H7 (cell line): Measurements from ENCODE around the gene MMD. TPM values are rescaled to one million over a fixed set of nuclear protein-coding genes. Genes with fewer than 3 reads are reported as not detected.
"Not testable (repeated sequence)": the region's sequence is repeated elsewhere in the genome, so short reads cannot be mapped to it uniquely, and the experiment has no call there.

ENCODE experiments used
- DNase-seq: peaks from one replicate; pipeline ENCODE4 v3.0.0; 2012
- H3K27me3 ChIP-seq: 2 replicates; pipeline ENCODE4 v1.6.0; 2011; ENCODE audit warnings: mild to moderate bottlenecking, low read length; ENCODE audit not compliant: control insufficient read depth, insufficient read depth
- H3K36me3 ChIP-seq: replicated peaks from 2 replicates; pipeline ENCODE4 v1.5.1; 2011; ENCODE audit warnings: low read length; ENCODE audit not compliant: control insufficient read depth, insufficient read depth
- H3K4me3 ChIP-seq: 2 replicates; pipeline ENCODE4 v1.5.1; 2011; ENCODE audit warnings: low read depth, mild to moderate bottlenecking, control low read depth, low read length, moderate library complexity; ENCODE audit not compliant: insufficient read depth
- total RNA-seq: library from RNA; depleted of rRNA; stranded (reverse); fragments of >200 nt; shearing (Covaris generic); gene quantifications from 2 replicates; pipeline ENCODE4 v1.2.3, GENCODE V29; 2014

The MMD gene
- total RNA-seq, 1 experiment from 2014 or later = 57.0 TPM

GRCh38 chr17:55451203-55451641 lies 29.6 kb upstream of the MMD start:
- Histone ChIP-seq H3K4me3 (no peak overlapping the region), H3K36me3 (no peaks in the 10 kb centered on the region), H3K27me3 (no peaks in the 10 kb centered on the region)
- DNase-seq = no peak

- no peak for DNase-seq
- no peaks in the 10 kb centered on the region for H3K36me3 ChIP-seq
- H3K27me3 ChIP-seq = no peaks in the 10 kb centered on the region
- H3K4me3 ChIP-seq = no peak overlapping the region
These were observed 28.7 kb upstream of the MMD start for GRCh38 chr17:55450232-55450825.

DNA sequence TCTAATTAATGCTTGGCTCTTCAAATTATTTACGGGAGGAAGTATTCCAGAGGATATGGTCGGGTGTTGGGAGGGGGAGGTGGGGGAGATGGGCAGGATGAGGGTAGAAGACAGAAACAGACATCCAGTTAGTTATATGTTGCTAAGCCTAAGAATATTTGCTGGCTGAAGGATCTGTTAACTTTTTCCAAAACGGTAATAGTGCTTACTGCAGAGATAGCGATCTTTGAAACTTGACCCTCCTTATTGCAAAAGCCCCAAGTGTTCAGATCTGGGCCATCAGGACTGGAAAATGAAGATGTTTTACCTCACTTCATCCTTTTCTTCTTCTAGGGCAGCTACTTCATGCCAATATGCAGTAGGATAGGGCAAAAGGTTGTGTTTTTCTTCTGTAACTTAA lies 27.0 kb upstream of the MMD start:
- Histone ChIP-seq H3K36me3 (no peaks in the 10 kb centered on the region), H3K4me3 (no peak overlapping the region), H3K27me3 (no peaks in the 10 kb centered on the region)
- no peak for DNase-seq

- Histone ChIP-seq H3K36me3 (no peaks in the 10 kb centered on the region), H3K27me3 (no peaks in the 10 kb centered on the region), H3K4me3 (no peak overlapping the region)
- no peak for DNase-seq
These were observed 25.1 kb upstream of the MMD start for GRCh38 chr17:55446581-55447205.

DNA sequence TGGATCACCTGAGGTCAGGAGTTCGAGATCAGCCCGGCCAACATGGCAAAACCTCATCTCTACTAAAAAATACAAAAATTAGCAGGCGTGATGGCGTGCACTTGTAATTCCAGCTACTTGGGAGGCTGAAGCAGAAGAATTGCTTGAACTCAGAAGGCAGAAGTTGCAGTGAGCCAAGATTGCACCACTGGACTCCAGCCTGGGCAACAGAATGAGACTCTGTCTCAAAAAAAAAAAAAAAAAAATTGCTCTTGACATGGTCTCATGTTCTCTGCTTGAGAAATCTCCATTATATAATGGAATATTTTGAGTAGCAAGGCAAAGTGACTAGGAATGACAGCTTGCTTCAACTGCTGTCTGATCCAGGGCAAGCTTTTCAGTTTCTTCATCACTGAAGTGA lies 24.4 kb upstream of the MMD start:
- H3K4me3 ChIP-seq, H3K36me3 ChIP-seq, H3K27me3 ChIP-seq, DNase-seq: not testable (repeated sequence)

DNA sequence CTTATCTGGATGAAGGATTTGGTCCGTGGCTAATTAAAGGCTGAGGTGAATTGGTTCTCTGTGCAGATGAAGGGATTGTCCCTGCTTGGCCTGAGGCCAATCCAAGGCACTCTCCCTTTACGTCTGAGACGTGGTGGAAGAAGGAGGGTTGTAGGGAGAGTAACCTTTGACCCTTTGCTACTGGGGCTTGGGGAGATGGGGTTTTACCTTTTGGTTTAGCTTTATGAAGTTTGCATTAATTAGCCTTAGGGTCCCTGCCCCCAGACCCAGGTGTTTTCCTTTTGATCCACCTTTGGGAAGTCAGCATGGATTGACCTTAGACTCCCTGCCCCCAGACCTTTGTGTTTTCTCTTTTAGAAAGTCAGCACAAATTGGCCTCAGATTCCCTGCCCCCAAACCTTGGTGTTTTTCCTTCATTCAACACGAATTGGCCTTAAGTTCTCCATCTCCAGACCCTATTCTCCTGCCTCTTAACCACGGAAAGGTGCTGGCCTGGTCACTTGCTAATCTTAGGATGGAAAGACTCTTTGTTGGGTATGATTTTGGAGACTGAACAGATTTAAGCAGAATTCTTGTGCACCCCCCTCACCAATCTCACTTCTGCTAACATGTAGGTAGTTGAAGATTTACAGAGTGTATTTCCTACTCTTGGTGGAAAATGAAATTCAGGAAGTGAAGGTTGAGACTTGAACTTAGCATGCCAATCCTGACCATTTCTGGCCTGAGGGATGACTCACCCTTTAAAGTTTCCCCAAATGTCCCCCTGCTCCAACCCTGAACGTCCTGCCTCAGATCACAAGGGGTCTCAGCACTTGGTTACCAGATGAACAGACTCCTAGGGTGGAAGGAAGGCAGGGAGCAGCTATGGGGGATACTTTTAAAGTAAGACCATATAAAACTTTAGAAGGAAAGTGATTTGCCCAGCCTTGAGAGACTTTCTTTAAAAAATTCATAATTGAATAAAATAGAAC lies 23.1 kb upstream of the MMD start:
- no peaks in the 10 kb centered on the region for H3K36me3 ChIP-seq
- no peaks in the 10 kb centered on the region for H3K27me3 ChIP-seq
- DNase-seq = no peak
- H3K4me3 ChIP-seq = no peak overlapping the region

DNA sequence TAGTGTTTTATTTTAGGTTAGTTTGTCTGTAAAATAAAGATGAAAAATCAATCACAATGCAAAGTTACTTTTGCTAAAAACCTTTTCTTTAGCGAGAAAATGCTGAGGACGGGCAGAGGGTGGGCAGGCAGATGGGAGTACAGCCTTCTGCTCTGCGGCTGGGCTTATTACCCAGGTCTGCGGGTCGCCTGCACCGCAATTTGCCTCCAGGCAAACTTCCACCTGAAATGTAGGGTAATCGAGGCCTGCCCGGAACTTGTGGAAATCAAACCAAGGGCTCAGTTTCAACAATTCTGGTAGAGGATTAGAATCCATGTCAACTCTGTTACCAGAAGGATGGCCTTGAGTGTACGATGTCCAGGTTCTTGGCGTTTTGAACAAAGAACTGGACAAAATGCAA lies 22.3 kb upstream of the MMD start:
- Histone ChIP-seq H3K36me3 (no peaks in the 10 kb centered on the region), H3K27me3 (no peaks in the 10 kb centered on the region), H3K4me3 (no peak overlapping the region)
- no peak for DNase-seq

DNA sequence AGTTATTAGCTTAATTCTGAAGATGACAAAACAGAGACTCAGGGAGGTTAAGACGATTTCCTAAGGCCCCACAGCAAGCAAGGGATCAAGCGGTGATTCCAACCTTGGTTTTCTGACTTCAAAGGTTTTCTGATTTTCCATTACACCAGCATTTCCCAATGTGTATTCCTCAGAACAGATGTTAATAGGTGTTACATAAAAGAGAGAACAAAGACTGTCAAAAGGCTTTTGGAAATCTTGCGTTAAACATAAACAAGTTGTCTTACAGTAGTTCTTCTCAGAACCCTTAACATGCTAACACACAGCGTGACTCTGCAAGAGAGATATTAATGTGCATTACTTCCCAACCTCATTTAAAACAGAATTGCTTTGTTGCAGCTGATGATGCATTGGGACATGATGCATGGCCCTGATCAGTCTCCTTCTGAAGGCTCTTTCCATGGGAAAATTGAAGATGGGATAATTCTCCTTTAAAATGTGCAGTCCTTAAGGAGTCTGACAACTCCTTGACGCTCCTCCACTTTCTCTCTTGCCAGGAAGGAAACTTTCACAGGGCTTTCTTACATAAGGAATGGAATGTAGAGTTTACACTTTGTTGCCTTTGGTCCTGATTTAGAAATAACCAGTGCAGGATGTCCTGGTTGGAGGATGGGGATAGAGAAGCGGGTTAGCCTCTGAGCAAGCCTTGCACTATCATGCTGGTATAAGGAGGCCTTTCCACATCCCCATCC lies 21.5 kb upstream of the MMD start:
- Histone ChIP-seq H3K36me3 (no peaks in the 10 kb centered on the region), H3K4me3 (no peak overlapping the region), H3K27me3 (no peaks in the 10 kb centered on the region)
- DNase-seq = no peak

- Histone ChIP-seq H3K36me3 (no peaks in the 10 kb centered on the region), H3K4me3 (no peak overlapping the region), H3K27me3 (no peaks in the 10 kb centered on the region)
- DNase-seq = no peak
These were observed 20.8 kb upstream of the MMD start for GRCh38 chr17:55442462-55442861.

GRCh38 chr17:55441544-55441943 lies 19.9 kb upstream of the MMD start:
- no peak for DNase-seq
- H3K4me3 ChIP-seq = no peak overlapping the region
- no peaks in the 10 kb centered on the region for H3K27me3 ChIP-seq
- H3K36me3 ChIP-seq = no peaks in the 10 kb centered on the region

DNA sequence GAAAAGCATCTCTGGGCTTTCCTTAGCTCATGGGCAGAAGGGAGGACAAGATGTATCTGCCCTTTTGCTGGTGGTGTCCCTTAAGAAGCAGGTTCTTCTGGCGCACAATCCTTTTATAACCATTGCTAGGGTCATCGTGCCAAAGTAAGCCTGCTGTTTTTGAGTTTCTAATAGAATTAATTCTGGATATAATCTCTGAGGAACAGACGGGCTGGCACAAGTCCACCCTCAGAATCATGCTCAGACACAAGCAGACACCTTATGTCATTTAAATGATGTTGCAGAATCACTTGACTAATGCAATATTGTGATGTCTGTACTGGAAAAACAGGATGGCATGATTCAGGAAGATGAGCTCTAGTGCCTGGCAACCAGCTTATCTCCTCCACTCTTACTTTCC lies 18.8 kb upstream of the MMD start:
- no peaks in the 10 kb centered on the region for H3K36me3 ChIP-seq
- no peak for DNase-seq
- H3K27me3 ChIP-seq = no peaks in the 10 kb centered on the region
- no peak overlapping the region for H3K4me3 ChIP-seq

DNA sequence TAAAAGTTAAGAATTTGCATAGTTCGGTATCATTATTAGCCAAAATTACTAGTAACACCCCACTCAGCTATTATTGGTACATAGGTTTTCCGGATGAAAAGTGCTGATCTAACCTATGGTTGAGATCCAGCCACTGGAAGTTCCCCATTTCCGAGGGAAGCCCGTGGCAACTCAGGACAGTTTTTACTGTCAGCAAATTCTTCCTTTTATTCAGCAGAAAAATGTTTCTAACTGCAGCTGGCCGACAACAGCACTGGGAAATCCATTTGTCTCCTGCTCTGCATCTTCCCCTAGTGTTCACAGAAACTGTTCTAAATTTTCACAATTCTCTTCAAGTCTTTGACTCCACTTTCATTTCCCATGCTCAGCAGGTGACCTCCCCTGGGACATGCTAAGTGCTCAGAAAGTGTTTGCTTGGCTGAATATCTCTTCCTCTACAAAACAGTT lies 15.5 kb upstream of the MMD start:
- Histone ChIP-seq H3K27me3 (no peaks in the 10 kb centered on the region), H3K4me3 (no peak overlapping the region), H3K36me3 (no peaks in the 10 kb centered on the region)
- no peak for DNase-seq

DNA sequence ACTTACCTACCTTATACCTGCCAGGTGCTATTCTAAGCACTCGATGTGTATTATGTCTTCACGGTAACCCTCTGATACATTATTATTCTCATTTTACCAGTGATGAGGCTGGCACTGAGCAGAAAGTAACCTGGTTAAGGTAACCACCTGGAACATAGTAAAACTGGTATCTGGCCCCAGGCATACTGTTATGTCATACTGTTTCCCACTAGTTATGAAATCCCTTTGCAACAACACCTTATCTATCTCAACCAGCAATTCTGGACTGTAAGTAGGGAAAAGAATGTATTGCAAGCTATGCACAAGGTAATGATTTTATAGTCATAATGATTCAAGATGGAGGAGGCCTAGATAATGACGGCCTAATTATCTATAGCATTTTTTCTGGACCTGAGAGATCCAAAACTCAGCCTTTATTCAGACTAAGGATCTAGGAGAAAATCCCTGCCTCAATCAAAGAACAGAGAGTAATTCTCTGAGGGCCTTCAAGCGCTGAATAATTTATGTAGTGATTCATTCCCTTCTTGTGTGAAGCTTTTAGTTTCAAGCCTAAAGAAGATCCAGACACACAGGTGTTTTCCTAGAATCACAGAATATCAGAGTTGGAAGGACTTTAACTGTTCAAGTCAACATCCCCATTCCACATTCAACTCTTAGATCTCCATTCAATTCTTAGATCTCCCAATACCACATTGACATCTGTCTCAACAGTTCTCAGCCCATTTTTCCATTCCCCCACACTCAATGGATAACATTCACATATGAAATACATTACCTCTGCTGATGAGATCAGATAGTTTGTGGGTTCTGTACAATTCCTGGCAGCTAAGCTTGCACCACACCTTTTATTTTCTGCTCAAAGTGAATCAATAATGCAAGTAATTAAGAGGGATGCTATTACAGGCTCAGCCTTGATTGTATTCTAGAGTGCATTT lies 14.9 kb upstream of the MMD start:
- Histone ChIP-seq H3K27me3 (no peaks in the 10 kb centered on the region), H3K4me3 (no peak overlapping the region), H3K36me3 (no peaks in the 10 kb centered on the region)
- no peak for DNase-seq
